Stimulated activated CD4-positive, alpha-beta T cell treated with anti-CD3 and anti-CD28 coated beads, Interleukin-1b, Interleukin-23, amount 100 ng/mL, for 1 hour (primary cell): ENCODE measurements around the gene TMOD2.

Experiments used
- DNase-seq, 2 donors: peaks; one replicate each; pipeline ENCODE4 v3.0.0-alpha.2; 2020; ENCODE audit warnings: low read depth in 2 of 2

Gene TMOD2

DNA sequence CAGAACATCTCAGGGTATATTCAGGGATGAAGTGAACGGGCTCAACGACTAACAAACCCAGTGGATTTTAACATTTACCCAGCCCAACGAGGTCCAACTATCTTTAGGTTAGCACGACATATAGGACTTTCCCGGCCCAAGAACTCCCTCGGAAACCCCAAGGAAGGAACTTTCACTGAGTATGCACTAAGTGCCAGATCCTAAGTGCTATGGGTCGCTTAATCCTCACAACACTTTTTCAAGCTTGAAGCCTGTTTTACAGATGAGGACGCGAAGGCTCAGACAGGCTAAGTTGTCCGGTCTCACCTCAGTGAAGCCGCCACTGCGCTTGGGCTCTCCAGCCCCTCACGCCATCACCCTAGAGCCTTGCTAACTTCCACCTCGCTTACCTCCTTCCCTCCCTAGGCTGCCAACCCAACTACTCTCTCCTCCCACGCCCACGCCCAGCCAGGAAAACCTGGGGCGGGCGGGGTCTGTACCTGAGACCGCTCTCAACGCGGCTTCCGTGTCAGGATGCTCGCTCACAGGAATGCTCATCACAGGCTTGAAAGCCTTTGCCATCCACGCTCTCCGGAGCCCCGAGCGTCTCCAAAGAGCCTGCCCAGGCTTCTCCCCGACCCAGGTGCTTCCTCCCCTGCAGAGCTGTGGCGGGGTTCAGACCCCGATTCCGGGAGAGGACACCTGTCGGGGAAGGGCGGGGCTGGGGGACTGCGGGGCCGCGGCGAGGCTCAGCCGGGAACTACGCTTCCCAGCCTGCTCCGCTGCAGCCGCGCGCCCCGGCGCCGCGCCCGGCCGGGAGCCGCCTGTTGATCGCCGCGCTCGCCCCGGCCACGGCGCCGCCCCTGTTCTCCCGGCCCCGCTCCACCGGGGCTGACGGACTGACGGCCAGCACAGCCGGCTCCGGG lies at the start of gene TMOD2:
TSS of gene TMOD2 (plus strand) at position 806 of the 905 bp plus-strand sequence. CDS start 14,845 bp downstream, outside the sequence.
- DNase-seq, result no peak

DNA sequence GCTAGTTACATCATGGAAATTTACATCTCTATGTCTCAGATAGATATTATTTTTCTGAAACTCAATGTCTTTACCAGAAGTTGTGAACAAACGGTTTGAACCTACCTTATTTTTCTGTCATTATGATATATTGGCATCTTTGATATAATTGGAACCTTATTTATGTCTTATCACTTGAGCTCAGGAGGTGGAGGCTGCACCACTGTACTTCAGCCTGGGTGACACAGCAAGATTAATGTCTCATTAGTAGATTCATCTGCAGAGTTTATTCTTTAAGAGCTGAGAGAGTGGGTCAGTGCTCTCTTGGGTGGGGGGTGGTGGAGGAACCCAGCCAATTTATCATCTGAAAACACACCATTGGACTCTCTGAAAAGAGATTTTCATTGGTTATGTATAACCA lies 48.7 kb upstream of the TMOD2 start:
- no peak for DNase-seq

DNA sequence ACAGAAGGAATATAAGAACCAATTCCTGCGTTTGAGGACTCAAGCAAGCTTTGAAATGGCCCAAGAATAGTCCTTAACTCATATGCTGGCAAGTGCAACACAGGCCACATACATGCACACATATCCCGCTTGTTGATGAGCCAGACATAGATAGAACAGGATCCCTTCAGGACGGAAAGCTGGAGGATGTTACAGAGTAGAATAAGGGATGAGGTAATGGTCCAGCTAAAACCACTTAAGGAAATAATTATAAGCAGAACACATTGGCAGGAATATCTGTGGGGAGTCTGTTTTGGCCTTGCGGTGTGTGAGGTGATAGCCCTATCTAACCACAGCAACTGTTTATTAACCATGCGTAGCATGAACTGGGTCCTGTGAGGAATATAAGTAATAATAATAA lies 45.1 kb upstream of the TMOD2 start:
- DNase-seq, result no peak

DNA sequence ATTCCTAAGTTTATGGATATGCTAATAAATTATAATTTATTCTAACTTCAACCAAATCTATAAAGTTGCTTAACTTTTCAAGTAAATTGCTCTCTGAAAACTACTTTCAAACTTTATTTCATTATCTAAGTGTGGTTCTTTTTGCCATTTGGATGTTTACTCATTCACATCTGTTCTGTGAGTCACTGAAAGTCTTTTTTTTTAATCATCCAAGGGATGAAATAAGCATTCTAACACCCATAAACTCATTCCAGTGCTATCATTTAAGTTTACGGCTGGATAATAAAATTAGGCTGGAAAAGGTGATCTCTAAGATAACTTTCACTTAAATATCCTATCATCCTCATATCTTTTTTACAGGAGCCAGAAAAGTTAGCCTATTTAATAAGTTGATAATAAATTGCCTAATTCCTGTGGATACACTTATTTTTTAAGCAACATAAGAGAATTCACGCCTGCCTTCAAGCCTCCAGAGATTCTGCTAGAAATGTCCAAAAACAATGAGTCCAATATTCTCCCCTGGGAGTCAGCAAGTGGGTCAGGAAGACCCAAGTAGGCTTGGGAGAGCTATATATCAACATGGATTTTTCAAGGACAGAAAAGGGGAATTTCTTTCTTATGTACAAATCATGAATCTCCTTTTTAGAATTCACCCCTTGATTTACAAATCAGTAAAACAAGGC lies 44.3 kb upstream of the TMOD2 start:
- DNase-seq, result no peak

DNA sequence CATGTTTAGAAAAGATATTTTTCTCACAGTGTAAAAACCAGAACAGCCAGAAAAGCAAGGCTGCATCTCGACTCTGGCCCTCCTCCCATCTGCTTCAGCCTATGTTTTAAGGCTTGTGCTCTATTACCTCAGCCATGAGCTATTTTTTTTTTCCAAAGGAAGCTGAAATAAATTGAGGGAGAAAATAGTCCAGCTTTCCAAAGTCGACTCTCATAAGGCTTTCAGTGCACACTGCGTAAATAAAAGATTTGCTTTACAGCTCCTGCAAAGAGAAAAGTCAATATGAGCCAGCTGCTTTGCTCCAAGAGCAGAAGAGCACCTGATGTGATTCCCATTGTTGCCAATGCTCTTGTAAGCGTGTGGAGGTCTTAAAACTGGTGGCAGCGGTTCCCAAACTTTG lies 43.4 kb upstream of the TMOD2 start:
- DNase-seq, result no peak

DNA sequence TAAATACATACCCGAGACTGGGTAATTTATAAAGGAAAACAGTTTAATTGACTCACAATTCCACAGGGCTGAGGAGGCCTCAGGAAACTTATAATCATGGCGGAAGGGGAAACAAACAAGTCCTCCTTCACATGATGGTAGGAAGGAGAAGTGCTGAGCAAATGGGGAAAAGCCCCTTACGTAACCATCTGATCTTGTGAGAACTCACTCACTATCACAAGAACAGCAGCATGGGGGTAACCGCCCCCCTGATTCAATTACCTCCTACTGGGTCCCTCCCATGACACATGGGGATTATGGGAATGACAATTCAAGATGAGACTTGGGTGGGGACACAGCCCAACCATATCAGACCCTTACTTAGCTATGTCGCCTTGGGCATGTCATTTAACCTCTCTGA lies 42.4 kb upstream of the TMOD2 start:
- DNase-seq, result no peak

DNA sequence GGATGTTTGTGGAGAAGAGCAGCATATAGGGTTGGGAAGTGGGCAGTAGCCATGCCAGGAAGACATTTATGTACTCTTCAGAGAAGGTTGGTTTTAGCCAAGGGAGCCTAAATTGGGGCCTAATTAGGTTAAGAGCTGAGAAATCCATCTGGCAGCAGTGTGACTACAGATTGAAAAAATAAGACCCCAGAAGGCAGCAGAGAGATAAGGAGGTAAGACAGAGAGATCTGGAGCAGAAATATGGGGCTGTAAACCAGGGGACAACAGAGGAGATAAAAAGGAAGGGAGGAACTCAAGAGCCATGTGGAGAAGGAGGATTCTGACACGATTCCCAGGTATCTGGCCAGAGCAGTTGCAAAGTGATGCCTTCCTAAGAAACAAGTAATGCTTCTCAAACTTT lies 37.2 kb upstream of the TMOD2 start:
- no peak for DNase-seq

DNA sequence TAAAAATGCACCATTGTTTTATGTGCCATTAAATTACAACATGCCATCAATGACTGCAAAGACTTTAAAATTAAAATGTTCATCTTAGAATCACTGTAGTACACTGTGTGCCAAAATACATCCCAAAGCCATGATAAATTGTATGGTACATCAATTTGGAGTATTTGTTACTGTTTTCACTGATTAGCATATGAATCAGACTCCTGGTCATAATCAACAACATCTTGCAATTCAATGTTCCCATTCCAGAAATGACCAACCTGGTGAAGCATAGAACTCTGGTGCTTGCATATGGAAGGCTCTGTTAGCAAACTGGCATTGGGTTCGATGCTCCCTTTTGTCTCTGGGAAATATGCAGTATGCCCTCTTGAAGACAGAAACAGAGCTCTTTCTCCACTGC lies 36.5 kb upstream of the TMOD2 start:
- no peak for DNase-seq

DNA sequence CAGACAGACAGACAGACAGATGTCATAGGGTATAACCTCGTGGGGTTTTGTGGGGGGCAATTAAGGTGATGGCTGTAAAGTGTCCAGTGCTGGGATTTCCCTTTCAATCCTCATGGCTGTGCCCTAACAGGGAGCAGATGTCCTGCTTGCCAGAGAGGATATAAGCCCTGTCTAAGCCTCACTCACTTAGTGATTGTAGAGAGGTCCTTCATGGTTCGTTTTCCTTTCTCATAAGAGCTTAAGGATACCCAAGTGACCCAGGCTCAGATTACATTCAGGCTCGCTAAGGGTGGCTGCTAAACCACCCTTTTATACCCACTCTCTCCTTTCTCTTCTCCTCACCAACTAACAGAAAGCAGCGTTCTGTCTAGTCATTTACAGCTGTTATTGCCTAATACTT lies 33.2 kb upstream of the TMOD2 start:
- no peak for DNase-seq

DNA sequence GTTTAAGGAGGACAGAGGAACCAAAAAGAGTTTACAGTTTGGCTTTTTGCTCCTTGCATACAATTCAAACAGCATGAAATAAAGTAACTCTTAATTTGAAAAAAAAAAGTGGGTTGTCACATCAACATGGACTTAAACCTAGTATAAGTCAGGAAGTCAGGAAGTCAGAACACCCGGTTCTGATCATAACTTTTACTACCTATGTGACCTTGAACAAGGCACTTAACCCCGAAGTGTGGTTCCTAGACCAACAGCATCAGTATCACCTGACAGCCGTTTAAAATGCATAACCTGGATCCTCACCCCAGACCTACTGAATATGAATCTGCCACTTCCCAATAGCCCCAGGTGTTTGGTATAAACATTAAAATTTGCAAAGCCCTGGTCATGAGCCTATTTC lies 32.7 kb upstream of the TMOD2 start:
- no peak for DNase-seq

DNA sequence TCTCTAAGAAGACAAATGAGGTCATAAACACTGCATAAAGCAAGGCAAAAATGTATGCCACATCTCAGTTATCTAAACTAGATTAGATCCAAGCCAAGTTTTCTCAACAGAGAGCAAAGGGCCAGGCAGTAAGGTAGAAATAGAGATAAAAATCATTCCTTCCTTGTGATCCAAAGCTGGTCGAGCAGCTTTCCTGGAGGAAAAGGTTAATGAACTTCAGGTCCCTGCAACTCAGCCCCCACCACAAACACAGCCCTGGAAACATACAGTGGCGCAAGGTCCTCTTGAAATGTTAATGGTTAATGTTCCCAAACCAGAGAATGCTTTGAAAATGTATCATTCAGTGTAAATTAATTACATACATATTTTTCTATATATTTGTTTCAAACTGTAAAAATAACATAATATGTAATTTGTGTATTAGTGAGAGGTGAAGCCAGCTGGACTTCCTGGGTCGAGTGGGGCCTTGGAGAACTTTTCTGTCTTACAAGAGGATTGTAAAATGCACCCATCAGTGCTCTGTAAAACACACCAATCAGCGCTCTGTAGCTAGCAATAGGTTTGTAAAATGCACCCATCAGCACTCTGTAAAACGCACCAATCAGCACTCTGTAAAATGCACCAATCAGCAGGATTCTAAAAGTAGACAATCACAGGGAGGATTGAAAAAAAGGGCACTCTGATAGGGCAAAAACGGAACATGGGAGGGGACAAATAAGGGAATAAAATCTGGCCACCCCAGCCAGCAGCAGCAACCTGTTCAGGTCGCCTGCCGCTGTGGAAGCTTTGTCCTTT lies 31.0 kb upstream of the TMOD2 start:
- no peak for DNase-seq

DNA sequence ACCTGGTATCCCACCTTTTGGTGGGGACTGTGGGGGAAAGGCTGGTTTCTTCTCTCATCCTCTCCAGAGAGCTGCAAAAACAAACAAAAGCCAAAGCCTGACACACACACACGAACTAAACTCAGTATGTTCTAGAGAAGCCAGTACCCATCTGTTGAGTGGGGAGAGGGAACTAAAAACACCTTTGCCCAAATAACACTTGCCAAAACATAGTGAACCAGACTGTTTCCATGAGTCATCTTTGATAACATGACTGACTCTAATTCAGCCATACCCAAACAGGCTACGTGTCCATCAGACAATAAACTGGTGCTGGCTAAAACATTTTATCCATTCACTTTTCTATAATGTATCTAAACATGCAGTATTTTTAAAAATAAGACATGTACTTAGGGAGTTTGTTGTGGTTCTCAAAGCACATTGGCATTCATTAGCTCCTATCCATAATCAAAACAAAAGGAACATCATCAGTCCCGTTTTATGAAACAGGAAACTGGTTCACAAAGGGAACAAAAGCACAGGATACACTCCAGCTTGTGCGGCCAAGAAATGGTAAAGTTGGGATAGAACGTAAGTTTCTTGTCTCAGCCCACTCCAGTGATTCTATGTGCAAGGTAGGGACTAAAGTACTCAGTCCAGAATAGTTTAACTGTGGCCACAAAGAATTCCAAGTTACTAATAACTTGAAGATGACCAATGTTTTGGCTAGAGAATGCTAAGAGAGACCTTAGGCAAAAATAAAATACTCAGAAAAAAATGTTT lies 30.0 kb upstream of the TMOD2 start:
- DNase-seq, result no peak

DNA sequence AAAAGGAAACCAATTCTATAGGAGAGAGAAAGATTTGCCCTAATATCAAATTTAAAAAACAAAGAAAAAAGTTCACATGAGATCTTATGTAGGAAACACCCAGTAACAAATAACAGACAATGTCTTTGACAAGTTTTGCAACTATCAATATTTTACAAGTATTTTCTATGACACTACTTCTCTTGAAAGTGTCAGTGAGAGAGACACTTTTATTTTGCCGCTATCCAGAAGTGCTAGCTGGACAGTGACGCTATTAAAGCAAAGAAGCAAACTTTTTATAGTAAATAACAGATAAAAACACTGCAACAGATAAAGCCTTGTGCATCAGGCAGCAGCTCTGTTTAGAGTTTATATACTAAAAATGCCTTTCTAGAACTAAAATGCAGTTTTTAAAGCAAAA lies 27.2 kb upstream of the TMOD2 start:
- DNase-seq, result no peak

DNA sequence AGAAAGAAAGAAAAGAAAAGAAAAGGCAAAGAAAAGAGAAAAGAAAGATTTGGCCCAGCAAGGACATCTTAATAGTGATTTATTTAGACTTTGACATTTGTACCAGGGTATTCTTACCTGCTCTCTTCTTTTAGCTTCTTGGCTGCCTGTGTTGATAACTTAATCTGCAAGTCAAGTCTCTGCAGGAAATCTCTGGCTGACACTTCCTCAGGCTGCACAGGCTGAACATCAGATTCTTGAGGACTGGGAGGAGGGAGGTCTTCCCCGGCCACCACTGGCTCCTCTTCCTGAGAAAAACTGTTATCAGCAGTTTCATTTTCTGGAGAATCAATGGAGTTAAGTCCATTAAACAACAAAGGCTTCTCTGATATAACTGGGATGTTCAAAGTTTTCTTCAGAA lies 26.7 kb upstream of the TMOD2 start:
- no peak for DNase-seq

DNA sequence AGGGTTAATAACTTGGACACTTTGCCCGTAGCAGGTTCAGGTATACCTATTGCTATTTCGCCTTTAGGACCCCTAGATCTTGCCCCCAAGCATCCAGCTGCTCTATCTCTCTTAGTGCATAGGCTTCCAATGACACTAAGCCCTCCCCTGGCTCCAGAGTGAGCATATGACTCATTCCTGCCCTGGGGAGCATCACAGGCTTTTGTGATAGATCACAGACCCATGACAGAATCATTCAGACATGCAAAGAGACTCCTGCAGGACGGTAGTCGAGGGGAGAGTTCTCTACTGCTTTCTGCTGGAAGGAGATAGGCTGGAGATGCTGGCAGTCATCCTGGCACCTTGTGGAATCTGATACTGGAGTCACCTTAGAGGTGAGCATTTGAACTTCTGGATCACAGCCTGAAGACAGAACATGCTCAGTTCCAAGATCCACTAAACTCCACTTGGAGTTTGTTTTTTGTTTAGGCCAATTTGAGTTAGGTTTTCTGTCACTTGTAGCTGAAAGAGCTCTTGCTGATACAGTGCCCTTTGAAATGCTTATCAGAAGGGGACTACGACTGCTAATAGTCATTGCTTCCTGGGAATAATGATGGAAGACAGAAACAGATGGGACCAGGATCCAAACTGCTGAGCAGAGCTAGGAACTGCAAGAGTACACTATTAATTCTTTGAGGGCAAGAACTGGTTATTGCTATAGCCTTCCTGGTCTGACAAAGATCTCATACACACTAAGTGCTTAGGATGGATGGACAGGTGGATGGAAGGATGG lies 24.9 kb upstream of the TMOD2 start:
- DNase-seq, result no peak

DNA sequence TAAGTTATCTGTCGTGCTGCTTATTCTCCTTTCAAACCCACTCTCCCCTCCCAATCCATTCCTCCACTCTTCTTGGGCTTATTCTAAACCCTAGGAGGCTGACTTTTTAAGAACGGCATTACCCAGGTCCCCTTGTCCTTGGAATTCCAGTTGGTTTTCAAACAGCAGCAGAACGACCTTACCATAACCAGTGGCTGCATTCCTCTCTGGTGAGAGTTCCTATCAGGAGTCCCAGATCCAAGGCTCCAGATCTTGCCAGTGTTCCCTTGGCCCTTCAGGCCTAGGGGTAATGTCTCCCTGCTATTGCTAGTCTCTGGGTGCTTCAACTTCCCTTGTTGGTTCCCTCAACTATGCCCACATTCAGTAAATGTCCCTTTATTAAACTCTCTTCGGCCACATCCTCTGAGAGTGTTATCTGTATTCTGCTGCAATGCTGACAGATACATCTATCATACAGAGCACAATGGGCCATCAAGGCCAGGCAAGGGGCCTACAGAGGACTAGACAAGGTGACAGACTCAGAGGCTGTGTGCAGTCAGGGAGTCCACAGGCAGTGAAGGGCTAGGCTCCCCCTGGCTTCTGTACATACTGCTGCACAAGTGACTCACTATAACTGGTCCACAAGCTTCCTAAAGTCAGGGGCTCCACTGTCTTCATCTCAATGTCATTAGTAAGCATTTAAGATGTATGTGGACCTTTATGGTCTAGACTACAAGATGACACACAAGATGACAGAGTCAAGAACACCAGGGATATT lies 24.1 kb upstream of the TMOD2 start:
- no peak for DNase-seq

DNA sequence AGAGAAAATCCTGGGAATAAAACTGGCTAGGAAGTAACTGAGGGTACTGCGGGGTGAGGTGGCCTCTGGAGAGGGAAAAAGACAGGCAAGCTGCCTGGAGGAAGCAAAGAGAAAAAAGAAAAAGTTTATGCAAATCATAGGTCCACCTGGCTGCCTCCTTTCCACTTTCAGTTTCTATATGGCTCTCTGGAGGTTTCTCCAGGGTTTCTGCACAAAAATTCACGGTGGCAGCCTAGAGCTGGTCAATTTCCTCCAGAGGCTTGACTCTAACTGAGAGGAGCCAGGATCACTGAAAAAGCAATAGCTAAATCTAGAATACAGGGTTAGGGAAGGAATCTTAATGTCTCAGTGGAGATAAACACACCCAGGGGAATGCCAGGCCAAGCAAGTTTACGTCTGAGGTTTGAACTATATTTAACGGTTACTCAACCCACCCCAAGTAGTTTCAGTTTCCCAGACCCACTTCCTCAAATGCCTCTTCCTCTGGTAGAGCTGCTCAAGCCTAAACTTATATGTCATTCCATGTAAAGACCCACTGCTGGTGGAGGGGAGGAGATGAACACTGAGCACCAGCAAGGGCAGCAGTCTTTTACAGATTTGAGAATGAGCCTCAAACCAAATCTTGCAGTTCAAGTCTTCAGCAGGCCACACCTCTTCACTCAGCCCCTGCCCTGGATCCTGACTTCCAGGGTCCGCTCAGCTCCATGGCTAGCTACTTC lies 19.7 kb upstream of the TMOD2 start:
- DNase-seq, result no peak

DNA sequence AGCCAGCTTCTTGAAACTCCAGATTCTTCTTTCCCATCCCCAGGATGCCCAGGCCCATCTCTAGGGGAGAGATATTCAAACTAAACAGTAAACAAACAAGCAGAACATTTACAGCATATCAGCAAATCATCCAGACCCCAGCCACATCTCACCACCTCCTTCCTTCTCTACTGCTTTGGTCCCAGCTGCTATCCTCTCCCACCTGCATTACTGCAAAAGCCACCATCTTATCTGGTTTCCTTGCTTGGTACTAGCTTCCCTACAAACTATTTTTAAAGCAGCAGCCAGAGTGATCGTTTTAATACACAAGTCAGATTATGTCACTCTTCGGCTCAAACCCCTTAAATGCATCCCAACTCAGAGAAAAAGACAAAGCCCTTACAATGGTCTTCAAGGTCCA lies 18.8 kb upstream of the TMOD2 start:
- DNase-seq, result no peak

DNA sequence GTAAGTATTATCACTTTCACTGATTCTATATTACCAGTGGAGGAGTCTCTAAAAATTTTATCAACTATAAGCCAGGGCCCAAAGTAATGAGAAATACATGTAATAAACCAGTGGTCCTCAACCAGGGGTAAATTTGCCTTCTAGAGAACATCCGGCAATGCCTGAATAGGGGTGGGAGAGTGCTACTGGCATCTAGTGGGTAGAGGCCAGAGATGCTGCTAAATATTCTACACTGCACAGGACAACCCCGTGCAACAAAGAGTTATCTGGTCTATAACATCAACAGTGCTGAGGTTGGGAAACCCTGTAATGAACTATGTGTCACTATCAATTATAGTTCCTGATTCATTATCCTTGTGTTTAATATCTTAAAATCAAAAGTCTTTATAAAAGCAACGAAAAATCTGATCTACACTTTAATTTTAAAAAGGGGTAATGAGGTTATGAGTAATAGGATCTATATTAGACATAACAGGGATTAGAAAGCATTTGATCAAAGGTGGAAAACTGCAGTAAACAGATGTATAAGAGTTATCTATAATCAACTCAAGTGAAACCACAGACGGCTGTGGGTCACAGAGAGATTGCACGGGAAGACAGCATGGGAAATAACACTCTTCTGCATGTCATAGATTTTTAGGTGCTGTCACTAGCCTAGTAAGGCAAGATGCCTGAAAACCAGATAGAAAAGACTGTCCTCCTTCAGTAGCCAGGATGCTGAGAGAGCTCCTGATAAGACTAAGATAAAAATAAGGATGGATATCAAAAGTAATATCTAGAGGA lies 16.0 kb upstream of the TMOD2 start:
- DNase-seq, result no peak
